K562 (cell line): ENCODE results near the gene RUVBL2.
"Not testable (repeated sequence)": the region's sequence is repeated elsewhere in the genome, so short reads cannot be mapped to it uniquely, and the experiment has no call there.

Experiments used
- BRF1 ChIP-seq: IDR thresholded peaks from 3 replicates; pipeline ENCODE4 v1.6.1; 2011; ENCODE audit warnings: borderline replicate concordance, mild to moderate bottlenecking; ENCODE audit not compliant: insufficient read length; ENCODE audit errors: extremely low read depth
- HCFC1 ChIP-seq: IDR thresholded peaks from 2 replicates; pipeline ENCODE4 v1.6.1; 2012; ENCODE audit warnings: low read depth, low read length, improper control_type of control experiment
- KAT7 ChIP-seq: sonication (generic); formaldehyde crosslinking; IDR thresholded peaks from 2 replicates; pipeline ENCODE4 v1.8.0; 2022; ENCODE audit warnings: missing genetic modification reagents, mild to moderate bottlenecking, borderline replicate concordance
- SP1 ChIP-seq: sonication (generic); formaldehyde crosslinking; IDR thresholded peaks from 2 replicates; pipeline ENCODE4 v1.8.1; 2022; ENCODE audit warnings: mild to moderate bottlenecking, missing genetic modification reagents
- SREBF2 ChIP-seq: sonication (generic); formaldehyde crosslinking; IDR thresholded peaks from 2 replicates; pipeline ENCODE4 v1.4.0; 2020; ENCODE audit warnings: mild to moderate bottlenecking, missing genetic modification reagents
- ZBTB1 ChIP-seq: sonication (generic); formaldehyde crosslinking; IDR thresholded peaks from 2 replicates; pipeline ENCODE4 v1.8.1; 2023; ENCODE audit warnings: missing genetic modification reagents, low read depth, mild to moderate bottlenecking, borderline replicate concordance
- TF ChIP-seq, protein P1 (sequence below): fragments of 250-450 bp; sonication (Bioruptor Pico); IDR thresholded peaks from 2 replicates; pipeline ENCODE4 v1.4.0; 2020; ENCODE audit warnings: borderline replicate concordance
- TF ChIP-seq, protein P2 (sequence below): sonication (generic); formaldehyde crosslinking; IDR thresholded peaks from 2 replicates; pipeline ENCODE4 v1.5.0; 2020; ENCODE audit warnings: missing genetic modification reagents

DNA sequence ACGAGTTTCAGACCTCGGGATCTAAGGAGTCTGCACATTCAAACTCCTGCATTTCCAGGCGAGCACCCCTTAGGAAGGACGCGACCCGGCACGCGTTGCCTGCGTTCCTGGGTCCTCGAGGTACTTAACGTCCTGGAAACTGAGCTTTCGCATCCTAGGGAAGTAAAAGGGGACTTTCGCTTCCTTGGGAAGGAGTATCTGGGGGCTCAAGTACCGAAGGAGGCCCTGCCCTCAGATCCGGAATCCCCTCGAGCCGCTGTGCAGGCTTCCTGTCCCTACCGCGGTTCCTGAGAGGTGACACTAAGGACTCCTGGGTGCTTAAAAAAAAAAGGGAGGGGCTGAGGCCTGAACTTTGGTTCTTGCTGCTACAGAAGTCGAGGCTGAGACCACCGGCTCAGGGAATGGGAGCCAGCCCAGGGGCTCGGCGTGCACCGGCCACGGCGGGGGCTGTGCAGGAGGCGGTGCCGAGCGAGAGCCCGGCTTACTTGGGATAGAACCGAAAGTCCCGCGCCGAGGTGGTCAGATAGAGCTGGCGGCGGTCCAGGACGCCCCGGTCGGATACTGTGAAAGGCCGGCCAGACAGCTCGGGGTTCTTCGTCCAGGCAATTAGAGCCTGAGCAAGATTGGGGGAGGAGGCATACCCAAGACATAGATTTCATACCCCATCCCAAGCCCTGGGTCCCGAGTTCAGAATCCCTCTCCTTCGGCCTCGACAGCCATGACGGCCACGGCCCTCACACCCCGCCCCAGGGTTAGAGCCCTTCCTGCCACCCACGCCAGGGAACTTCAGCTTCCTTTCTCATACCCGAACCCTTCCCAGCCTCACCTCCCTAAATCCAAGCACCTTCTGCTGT, 24.9 kb downstream of the RUVBL2 start:
- TF ChIP-seq, protein P1, sequence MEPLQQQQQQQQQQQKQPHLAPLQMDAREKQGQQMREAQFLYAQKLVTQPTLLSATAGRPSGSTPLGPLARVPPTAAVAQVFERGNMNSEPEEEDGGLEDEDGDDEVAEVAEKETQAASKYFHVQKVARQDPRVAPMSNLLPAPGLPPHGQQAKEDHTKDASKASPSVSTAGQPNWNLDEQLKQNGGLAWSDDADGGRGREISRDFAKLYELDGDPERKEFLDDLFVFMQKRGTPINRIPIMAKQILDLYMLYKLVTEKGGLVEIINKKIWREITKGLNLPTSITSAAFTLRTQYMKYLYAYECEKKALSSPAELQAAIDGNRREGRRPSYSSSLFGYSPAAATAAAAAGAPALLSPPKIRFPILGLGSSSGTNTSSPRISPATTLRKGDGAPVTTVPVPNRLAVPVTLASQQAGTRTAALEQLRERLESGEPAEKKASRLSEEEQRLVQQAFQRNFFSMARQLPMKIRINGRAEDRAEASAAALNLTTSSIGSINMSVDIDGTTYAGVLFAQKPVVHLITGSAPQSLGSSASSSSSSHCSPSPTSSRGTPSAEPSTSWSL (CRISPR knock-in tag) = not testable (repeated sequence)
- TF ChIP-seq SP1 (CRISPR knock-in tag); KAT7; ZBTB1 (CRISPR knock-in tag); HCFC1; BRF1; SREBF2: not testable (repeated sequence)
- TF ChIP-seq, protein P2, sequence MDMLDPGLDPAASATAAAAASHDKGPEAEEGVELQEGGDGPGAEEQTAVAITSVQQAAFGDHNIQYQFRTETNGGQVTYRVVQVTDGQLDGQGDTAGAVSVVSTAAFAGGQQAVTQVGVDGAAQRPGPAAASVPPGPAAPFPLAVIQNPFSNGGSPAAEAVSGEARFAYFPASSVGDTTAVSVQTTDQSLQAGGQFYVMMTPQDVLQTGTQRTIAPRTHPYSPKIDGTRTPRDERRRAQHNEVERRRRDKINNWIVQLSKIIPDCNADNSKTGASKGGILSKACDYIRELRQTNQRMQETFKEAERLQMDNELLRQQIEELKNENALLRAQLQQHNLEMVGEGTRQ (CRISPR knock-in tag) = not testable (repeated sequence)
